Right ventricle myocardium superior (tissue), 1 donor: ENCODE measurements around the gene TMEM125. TPM values are rescaled to one million over a fixed set of nuclear protein-coding genes. Genes with fewer than 3 reads are reported as not detected.

ENCODE experiments used
- ATAC-seq: fragments of 200-7000 bp; cut with Tn5 transposase; one replicate; pipeline ENCODE4 v1.9.1; 2020; ENCODE audit warnings: mild to moderate bottlenecking; ENCODE audit not compliant: poor library complexity
- DNase-seq: peaks from one replicate; pipeline ENCODE4 v3.0.0-alpha.2; 2020
- intact Hi-C: fragments of 100-400 bp; cut with DNase I; formaldehyde crosslinking; loops from one replicate; pipeline ENCODE4 v1.11.2; 2022
- total RNA-seq: library from RNA; stranded (reverse); fragmentation: NEBNext Ultra II Directional; extraction: Animal tissue kit (Norgen Biotek cat#: 25700); gene quantifications from one replicate; pipeline ENCODE4 v1.2.1, GENCODE V29; 2021
- donor health status: DM: no; HTN: yes; CAD: no; lungs with severe emphysema.

Gene TMEM125
- total RNA-seq, 1 donor from 2014 or later = not detected

- DNase-seq (no peak), ATAC-seq (no peak)
- intact Hi-C loops = no loop called here
Observed at GRCh38 chr1:43304314-43304681, 34.5 kb downstream of the TMEM125 start.

DNA sequence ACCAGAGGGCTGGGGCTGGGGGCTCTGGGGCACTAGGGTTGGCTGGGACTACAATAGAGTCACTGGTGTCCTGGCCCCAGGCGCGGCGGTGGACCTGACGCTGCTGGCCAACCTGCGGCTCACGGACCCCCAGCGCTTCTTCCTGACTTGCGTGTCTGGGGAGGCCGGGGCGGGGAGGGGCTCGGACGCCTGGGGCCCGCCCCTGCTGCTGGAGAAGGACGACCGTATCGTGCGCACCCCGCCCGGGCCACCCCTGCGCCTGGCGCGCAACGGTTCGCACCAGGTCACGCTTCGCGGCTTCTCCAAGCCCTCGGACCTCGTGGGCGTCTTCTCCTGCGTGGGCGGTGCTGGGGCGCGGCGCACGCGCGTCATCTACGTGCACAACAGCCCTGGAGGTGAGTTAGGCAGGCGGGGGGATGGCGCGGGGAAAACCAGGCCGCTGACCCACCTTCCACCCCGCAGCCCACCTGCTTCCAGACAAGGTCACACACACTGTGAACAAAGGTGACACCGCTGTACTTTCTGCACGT is 35.1 kb downstream of the TMEM125 start:
- ATAC-seq (no peak), DNase-seq (no peak)
- intact Hi-C loops = no loop called here

DNA sequence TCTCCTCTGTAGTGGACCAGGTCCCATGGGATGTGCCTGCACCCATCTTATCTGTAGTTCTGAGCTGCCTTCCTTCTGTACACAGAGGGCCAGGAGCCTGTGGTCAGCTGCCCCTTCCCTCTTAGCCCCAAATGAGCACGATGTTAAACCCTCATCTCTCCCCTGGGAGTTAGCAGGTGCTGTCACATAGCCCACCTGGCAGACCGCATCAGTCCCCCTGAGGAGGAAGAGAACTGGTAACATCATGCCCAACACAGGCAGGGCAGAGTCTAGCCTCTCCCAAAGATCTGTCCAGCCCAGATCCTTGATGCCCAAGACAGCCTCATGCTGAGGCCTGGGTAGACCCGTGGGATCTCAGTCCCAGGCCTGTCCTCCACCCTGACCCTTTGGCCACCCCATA is 35.7 kb downstream of the TMEM125 start:
- intact Hi-C loops = no loop called here
- ATAC-seq = no peak
- DNase-seq = no peak

GRCh38 chr1:43305926-43306687 is 36.3 kb downstream of the TMEM125 start:
- DNase-seq (no peak), ATAC-seq (no peak)
- intact Hi-C loops = no loop called here

- no peak for DNase-seq
- intact Hi-C loops = no loop called here
- ATAC-seq = no peak
Observed at GRCh38 chr1:43306688-43307457, 37.1 kb downstream of the TMEM125 start.

DNA sequence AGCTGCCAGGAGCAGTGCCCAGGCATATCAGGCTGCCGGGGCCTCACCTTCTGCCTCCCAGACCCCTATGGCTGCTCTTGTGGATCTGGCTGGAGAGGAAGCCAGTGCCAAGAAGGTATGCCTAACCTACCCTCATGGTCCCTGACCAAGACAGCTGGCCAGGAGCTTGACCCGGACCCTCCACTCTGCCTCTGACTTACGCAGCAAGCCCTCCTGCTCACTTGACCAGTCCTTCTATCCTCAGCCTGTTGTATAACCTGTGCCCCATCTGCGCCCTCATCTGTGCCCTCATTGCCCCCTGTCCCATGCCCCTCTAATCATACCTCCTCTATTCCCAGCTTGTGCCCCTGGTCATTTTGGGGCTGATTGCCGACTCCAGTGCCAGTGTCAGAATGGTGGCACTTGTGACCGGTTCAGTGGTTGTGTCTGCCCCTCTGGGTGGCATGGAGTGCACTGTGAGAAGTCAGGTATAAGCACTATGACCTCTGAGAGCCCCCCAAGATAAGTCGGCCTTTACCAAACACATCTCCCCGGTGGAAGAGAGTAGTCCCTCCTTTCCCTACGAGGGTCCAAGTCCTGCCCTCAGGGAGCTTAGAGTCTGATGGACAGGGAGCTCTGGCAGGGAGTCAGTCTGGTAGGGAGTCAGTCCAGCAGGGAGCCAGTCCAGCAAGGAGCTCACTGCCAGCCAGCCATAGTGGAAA is 37.8 kb downstream of the TMEM125 start:
- no peak for ATAC-seq
- DNase-seq = peak; percentile 24
- intact Hi-C loops = no loop called here

DNA sequence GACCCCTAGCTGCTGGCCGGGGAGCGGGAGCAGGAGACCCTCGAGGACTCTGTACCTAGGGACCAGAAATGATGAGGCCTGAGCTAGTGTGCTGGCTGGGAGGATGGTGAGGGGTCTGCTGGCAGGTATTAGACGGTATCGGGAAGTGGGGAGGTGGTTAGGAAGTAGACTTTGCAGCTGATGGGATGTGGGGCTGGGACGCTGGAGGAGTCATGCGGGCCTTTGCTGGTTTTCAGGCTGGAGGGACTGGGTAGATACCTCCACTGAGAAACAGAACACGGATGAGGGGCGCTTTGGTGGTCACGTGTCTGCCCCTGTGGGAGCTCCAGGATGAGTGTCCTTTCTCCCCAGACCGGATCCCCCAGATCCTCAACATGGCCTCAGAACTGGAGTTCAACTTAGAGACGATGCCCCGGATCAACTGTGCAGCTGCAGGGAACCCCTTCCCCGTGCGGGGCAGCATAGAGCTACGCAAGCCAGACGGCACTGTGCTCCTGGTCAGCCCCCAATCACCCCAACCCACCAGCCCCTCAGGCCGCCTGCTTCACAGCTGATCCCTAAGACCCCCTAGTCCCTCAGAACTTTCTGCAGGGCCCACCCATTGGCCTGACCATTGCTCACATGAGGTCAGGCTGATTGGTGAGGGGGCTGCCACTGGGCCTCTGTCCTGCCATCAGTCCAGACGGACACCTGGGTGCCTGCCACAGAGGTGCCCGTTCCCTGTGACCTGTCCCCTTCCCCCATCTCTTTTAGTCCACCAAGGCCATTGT is 39.0 kb downstream of the TMEM125 start:
- ATAC-seq (no peak), DNase-seq (peak; percentile 22)
- intact Hi-C loops = no loop called here

DNA sequence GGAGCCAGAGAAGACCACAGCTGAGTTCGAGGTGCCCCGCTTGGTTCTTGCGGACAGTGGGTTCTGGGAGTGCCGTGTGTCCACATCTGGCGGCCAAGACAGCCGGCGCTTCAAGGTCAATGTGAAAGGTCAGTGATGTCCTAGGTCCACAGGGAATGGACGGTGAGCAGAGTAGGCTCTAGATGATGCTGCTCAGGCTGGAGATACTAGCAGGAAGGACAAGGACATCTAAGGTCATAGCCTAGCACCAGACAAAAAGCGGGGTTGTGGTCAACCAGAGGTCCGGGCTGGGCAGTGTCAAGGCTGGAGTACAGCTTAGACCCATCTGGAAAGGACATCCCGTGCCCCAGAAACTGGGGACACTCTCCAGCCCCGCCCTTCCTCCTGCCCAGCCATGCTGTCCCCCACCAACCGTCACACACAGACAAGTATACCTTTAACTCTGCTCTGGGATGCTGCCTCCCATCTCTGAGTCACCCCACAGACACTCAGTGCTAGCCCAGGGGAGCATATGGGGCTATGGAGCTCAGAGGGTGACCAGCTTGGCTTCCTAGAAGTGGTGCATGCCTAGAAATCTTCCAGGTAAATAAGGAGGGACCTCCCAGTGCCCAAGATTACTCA is 39.7 kb downstream of the TMEM125 start:
- ATAC-seq (no peak), DNase-seq (peak; percentile 33)
- intact Hi-C loops = no loop called here

DNA sequence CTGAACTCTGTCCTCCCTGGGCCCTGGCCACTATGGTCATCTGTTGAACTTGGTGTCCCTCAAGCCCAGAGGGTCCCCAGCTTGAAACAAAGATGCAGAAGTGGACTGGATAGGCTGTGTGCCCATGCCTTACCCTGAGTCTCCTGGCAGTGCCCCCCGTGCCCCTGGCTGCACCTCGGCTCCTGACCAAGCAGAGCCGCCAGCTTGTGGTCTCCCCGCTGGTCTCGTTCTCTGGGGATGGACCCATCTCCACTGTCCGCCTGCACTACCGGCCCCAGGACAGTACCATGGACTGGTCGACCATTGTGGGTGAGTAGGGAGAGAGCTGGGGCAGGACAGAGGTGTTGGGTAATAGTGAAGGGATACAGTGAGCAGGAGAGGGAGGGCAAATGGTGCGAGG is 41.7 kb downstream of the TMEM125 start:
- intact Hi-C loops = no loop called here
- DNase-seq (peak; percentile 37), ATAC-seq (no peak)

DNA sequence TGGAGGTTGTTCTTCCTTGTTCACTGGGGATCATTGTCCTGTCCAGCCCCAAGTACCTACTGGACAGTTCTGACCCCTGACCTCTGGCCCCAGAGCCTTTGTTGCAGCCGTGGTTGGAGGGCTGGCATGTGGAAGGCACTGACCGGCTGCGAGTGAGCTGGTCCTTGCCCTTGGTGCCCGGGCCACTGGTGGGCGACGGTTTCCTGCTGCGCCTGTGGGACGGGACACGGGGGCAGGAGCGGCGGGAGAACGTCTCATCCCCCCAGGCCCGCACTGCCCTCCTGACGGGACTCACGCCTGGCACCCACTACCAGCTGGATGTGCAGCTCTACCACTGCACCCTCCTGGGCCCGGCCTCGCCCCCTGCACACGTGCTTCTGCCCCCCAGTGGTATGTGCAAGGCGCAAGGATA is 42.4 kb downstream of the TMEM125 start:
- ATAC-seq = no peak
- peak; percentile 34 for DNase-seq
- intact Hi-C loops = no loop called here

DNA sequence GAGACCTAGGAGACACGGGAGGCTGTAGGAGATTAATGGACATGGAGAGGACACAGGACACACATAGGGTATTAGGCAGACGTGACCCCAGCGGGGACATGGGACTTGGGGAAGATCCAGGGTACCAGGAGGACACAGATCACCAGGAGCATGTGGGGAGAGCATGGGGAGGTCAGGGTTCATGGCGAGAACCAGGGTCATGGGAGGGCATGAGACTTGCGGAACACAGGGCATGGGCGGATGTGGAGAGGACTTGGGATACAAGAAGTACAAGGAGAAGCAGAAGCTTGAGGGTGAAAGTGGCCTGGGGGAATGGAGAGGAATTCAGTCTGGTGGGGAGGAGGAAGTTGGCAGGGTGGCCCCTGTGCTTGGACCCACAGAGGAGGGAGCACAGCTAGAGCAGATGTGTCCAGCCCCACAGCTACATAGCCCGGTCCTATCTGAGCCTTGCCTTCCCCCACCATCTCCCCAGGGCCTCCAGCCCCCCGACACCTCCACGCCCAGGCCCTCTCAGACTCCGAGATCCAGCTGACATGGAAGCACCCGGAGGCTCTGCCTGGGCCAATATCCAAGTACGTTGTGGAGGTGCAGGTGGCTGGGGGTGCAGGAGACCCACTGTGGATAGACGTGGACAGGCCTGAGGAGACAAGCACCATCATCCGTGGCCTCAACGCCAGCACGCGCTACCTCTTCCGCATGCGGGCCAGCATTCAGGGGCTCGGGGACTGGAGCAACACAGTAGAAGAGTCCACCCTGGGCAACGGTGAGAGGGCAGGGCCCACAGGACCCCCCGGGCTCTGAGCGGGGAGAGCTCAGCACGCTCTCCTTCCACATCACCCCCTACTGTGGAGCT is 43.1 kb downstream of the TMEM125 start:
- intact Hi-C loops = no loop called here
- DNase-seq (peak; percentile 35), ATAC-seq (no peak)

DNA sequence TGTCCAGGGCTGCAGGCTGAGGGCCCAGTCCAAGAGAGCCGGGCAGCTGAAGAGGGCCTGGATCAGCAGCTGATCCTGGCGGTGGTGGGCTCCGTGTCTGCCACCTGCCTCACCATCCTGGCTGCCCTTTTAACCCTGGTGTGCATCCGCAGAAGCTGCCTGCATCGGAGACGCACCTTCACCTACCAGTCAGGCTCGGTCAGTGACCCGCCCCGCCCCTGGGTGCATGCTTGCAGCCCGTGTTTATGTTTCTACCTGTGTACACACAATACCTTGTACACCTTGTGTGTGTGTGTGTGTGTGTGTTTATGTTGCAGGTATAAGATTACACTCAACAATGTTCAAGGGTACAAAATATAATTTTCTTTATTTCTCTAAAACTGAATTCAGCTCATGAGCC is 44.0 kb downstream of the TMEM125 start:
- DNase-seq (peak; percentile 31), ATAC-seq (no peak)
- intact Hi-C loops = no loop called here

- no peak for ATAC-seq
- intact Hi-C loops = no loop called here
- DNase-seq = peak; percentile 20
Observed at GRCh38 chr1:43314233-43314632, 44.5 kb downstream of the TMEM125 start.

- peak; percentile 6 for DNase-seq
- intact Hi-C loops = no loop called here
- ATAC-seq = no peak
Observed at GRCh38 chr1:43315481-43315880, 45.7 kb downstream of the TMEM125 start.

DNA sequence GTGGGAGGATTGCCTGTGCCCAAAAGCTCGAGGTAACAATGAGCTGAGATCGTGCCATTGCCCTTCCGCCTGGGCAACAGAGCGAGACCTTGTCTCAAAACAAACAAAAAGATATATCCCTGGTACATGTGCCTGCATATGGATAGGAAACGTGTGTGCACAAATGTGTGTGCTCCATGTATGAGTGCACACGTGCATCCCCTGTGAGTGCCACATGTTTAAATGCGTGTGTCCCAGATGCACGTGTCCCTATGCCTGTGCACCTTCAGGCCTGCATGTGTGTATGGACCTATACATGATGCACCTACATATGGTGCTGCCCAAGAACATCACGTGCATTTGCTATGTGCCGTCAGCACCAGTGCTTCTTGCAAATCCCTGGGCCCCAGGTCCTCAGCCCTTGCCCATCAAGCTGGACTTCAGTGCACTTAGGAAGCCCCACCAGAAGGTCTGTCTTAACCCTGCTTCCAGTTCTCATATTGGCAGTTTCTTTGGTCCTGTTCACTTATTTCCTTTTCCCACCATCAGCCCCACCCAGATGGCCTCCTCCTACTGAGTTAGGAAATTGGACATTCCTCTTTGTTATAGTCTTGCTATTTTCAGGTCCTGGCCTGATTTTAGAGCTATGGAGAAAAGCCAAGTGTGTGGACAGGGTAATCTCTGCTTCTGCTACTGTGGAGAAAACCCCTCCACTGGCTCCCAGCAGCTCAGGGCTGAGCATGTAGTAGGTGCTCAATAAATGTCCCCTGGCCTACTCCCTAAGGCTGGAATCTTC is 46.4 kb downstream of the TMEM125 start:
- intact Hi-C loops = no loop called here
- peak; percentile 23 for DNase-seq

DNA sequence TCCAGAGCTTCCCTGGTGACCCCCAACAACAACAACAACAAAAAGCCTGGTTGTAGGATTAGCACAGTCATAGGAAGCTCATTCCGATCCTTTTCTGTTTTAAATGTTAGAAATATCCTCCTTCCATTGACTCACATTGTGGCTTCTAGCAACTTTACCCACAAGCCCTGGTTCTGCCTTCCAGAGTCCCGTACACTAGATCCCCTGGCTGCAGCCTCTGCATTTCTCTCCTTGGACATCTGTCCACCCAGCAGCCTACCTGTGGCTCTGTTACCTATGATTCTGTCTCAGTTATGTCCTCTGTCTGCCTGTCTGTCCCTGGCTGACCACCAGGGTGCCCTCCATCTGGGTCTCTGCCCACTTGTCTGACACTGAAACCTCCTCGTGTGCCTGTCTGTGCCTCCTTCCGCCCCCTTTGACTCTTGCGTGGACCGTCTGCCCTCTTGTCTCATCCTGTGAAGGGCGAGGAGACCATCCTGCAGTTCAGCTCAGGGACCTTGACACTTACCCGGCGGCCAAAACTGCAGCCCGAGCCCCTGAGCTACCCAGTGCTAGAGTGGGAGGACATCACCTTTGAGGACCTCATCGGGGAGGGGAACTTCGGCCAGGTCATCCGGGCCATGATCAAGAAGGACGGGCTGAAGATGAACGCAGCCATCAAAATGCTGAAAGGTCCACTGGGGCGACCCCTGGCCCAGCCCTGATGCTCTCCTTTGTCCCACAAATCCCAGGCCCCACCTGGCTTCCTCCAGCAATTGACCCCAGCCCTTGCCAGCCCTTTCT is 47.1 kb downstream of the TMEM125 start:
- peak; percentile 14 for DNase-seq
- intact Hi-C loops = no loop called here
- ATAC-seq = no peak

More for the DNA sequence above, 46.4 kb downstream of the TMEM125 start:
- no peak for ATAC-seq
